H9 (cell line): ENCODE measurements around the gene TRERF1. TPM values are rescaled to one million over a fixed set of nuclear protein-coding genes. Genes with fewer than 3 reads are reported as not detected.

ENCODE experiments used
- DNase-seq: peaks from one replicate; pipeline ENCODE4 v3.0.0-alpha.2; 2017
- H2AFZ ChIP-seq: one replicate; pipeline ENCODE4 v1.6.1; 2013; ENCODE audit warnings: mild to moderate bottlenecking, low read length, control low read depth, moderate library complexity
- H2AK5ac ChIP-seq: 2 replicates; pipeline ENCODE4 v1.6.1; 2013; ENCODE audit warnings: low read length, control low read depth, mixed read lengths; ENCODE audit not compliant: insufficient read length
- H2BK120ac ChIP-seq: one replicate; pipeline ENCODE4 v1.6.1; 2013; ENCODE audit warnings: low read depth, mild to moderate bottlenecking, low read length, control low read depth, inconsistent platforms; ENCODE audit not compliant: poor library complexity, severe bottlenecking
- H2BK12ac ChIP-seq: 2 replicates; pipeline ENCODE4 v1.6.1; 2013; ENCODE audit warnings: low read length, control low read depth, mixed read lengths, low read depth; ENCODE audit not compliant: insufficient read length
- H2BK15ac ChIP-seq: 2 replicates; pipeline ENCODE4 v1.6.1; 2013; ENCODE audit warnings: low read depth, low read length, control low read depth
- H2BK20ac ChIP-seq: one replicate; pipeline ENCODE4 v1.6.1; 2013; ENCODE audit warnings: low read depth, mild to moderate bottlenecking, low read length, control low read depth, inconsistent platforms; ENCODE audit not compliant: poor library complexity, severe bottlenecking
- H2BK5ac ChIP-seq: 2 replicates; pipeline ENCODE4 v1.6.1; 2013; ENCODE audit warnings: low read length, control low read depth, mixed read lengths; ENCODE audit not compliant: insufficient read length
- H3K14ac ChIP-seq: 2 replicates; pipeline ENCODE4 v1.6.1; 2013; ENCODE audit warnings: low read length, control low read depth; ENCODE audit not compliant: insufficient read depth
- H3K18ac ChIP-seq: 2 replicates; pipeline ENCODE4 v1.6.1; 2013; ENCODE audit warnings: low read depth, mild to moderate bottlenecking, mixed read lengths, low read length, control low read depth; ENCODE audit not compliant: insufficient read length
- H3K23ac ChIP-seq: 2 replicates; pipeline ENCODE4 v1.6.1; 2013; ENCODE audit warnings: low read length, control low read depth, mixed read lengths, low read depth; ENCODE audit not compliant: insufficient read length
- H3K23me2 ChIP-seq: 2 replicates; pipeline ENCODE4 v1.6.1; 2013; ENCODE audit warnings: low read depth, mild to moderate bottlenecking, mixed read lengths, low read length, control low read depth; ENCODE audit not compliant: insufficient read length, poor library complexity, severe bottlenecking
- H3K27ac ChIP-seq: 2 replicates; pipeline ENCODE4 v1.5.1; 2013; ENCODE audit warnings: low read length, control low read depth, mixed read lengths, low read depth; ENCODE audit not compliant: insufficient read length
- H3K27me3 ChIP-seq: 2 replicates; pipeline ENCODE4 v1.6.1; 2013; ENCODE audit warnings: low read length, control low read depth, inconsistent platforms; ENCODE audit not compliant: insufficient read depth
- H3K4ac ChIP-seq: 2 replicates; pipeline ENCODE4 v1.6.1; 2013; ENCODE audit warnings: low read depth, mild to moderate bottlenecking, control low read depth, inconsistent platforms, low read length, moderate library complexity
- H3K4me1 ChIP-seq: 2 replicates; pipeline ENCODE4 v1.6.1; 2013; ENCODE audit warnings: low read length, control low read depth, inconsistent platforms; ENCODE audit not compliant: insufficient read depth
- H3K4me2 ChIP-seq: 2 replicates; pipeline ENCODE4 v1.6.1; 2013; ENCODE audit warnings: low read length, control low read depth, mixed read lengths; ENCODE audit not compliant: insufficient read length, insufficient read depth
- H3K56ac ChIP-seq: 2 replicates; pipeline ENCODE4 v1.6.1; 2013; ENCODE audit warnings: low read depth, mild to moderate bottlenecking, mixed read lengths, low read length, control low read depth; ENCODE audit not compliant: insufficient read length
- H3K79me1 ChIP-seq: 2 replicates; pipeline ENCODE4 v1.6.1; 2013; ENCODE audit warnings: low read depth, mild to moderate bottlenecking, moderate library complexity, low read length, control low read depth, inconsistent platforms; ENCODE audit not compliant: insufficient read depth, poor library complexity, severe bottlenecking
- H3K79me2 ChIP-seq: 2 replicates; pipeline ENCODE4 v1.6.1; 2013; ENCODE audit warnings: low read length, control low read depth, inconsistent platforms; ENCODE audit not compliant: insufficient read depth
- H3K9ac ChIP-seq: 2 replicates; pipeline ENCODE4 v1.6.1; 2013; ENCODE audit warnings: low read length, control low read depth, mixed read lengths; ENCODE audit not compliant: insufficient read length; ENCODE audit errors: extremely low read depth
- H3K9me3 ChIP-seq: one replicate; pipeline ENCODE4 v1.6.1; 2013; ENCODE audit warnings: low read depth, low read length, inconsistent platforms; ENCODE audit not compliant: control insufficient read depth
- H3T11ph ChIP-seq: one replicate; pipeline ENCODE4 v1.6.1; 2013; ENCODE audit warnings: mild to moderate bottlenecking, low read length, control low read depth, inconsistent platforms
- H4K20me1 ChIP-seq: one replicate; pipeline ENCODE4 v1.6.1; 2013; ENCODE audit not compliant: control insufficient read depth, insufficient read length, insufficient read depth
- H4K5ac ChIP-seq: 2 replicates; pipeline ENCODE4 v1.6.1; 2013; ENCODE audit warnings: low read depth, mild to moderate bottlenecking, mixed read lengths, low read length, control low read depth; ENCODE audit not compliant: insufficient read length
- H4K8ac ChIP-seq: replicated peaks from 2 replicates; pipeline ENCODE4 v1.6.1; 2013; ENCODE audit warnings: low read length, control low read depth, mixed read lengths, low read depth; ENCODE audit not compliant: insufficient read length
- H4K91ac ChIP-seq: 2 replicates; pipeline ENCODE4 v1.6.1; 2013; ENCODE audit warnings: low read depth, mild to moderate bottlenecking, moderate library complexity, mixed read lengths, low read length, control low read depth; ENCODE audit not compliant: insufficient read length
- H3K27ac Mint-ChIP-seq, 3 experiments: 2 replicates in 2 of 3; 3 replicates in 1 of 3; pipeline ENCODE4 v1.8.0; 2020 to 2021; ENCODE audit warnings: mixed read lengths in 3 of 3, mild to moderate bottlenecking in 1 of 3, moderate library complexity in 1 of 3
- H3K27me3 Mint-ChIP-seq: 2 replicates; pipeline ENCODE4 v1.8.0; 2021; ENCODE audit warnings: low read depth, mild to moderate bottlenecking, moderate library complexity, mixed read lengths
- H3K36me3 Mint-ChIP-seq, 3 experiments: 2 replicates in 2 of 3; 3 replicates in 1 of 3; pipeline ENCODE4 v1.8.0; 2020 to 2021; ENCODE audit warnings: low read depth in 3 of 3, mixed read lengths in 3 of 3; ENCODE audit not compliant: insufficient read depth in 1 of 3
- H3K4me1 Mint-ChIP-seq, 2 experiments: 2 replicates each; pipeline ENCODE4 v1.8.0; 2020; ENCODE audit warnings: mixed read lengths in 2 of 2
- H3K4me3 Mint-ChIP-seq, 2 experiments: 2 replicates in 1 of 2; 3 replicates in 1 of 2; pipeline ENCODE4 v1.8.0; 2020 to 2021; ENCODE audit warnings: mild to moderate bottlenecking in 2 of 2, mixed read lengths in 2 of 2, moderate library complexity in 1 of 2
- H3K9me3 Mint-ChIP-seq, 2 experiments: 2 replicates in 1 of 2; 3 replicates in 1 of 2; pipeline ENCODE4 v1.8.0; 2020; ENCODE audit warnings: mild to moderate bottlenecking in 2 of 2, mixed read lengths in 2 of 2, moderate library complexity in 1 of 2
- WGBS: extraction: QIAGEN DNeasy Blood & Tissue Kit; methylation state at CpG from one replicate; pipeline ENCODE4 v1.1.7; 2013; ENCODE audit warnings: missing lambda C conversion rate, low lambda C conversion rate, mixed read lengths; ENCODE audit not compliant: insufficient read length; ENCODE audit errors: extremely low coverage; 5-methylcytosine and 5-hydroxymethylcytosine counted together
- total RNA-seq: library from RNA; stranded (reverse); gene quantifications from 2 replicates; pipeline ENCODE4 v1.2.1, GENCODE V29; 2021
- TF ChIP-seq, protein P1 (sequence below): fragments of 200-600 bp; sonication (generic); conservative IDR thresholded peaks from 3 replicates; pipeline ENCODE4 v1.8.0; 2021; ENCODE audit warnings: antibody characterized with exemption, mild to moderate bottlenecking

TRERF1 gene
- total RNA-seq, 1 experiment from 2014 or later, result 19.7 TPM

DNA sequence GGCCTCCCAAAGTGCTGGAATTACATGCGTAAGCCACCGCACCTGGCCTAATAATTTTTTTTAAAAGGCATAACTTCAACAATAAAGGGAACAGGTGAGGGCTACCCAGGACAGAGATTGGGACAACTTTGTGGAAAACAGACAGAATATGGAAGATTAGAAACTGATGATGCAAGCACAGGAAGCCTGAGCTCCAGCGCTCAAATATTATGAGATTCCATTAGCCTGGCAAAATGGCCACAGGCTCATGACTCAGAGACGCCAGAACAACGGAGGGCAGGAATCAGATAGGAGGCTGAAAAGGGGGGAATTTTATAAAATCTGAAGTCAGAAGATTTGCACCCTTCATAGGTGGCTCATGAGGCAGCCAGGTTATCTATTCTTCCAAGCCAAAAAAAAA lies 131.0 kb downstream of the TRERF1 start:
- Histone ChIP-seq H3K23me2 (no peaks in the 10 kb centered on the region), H3K9ac (no peak overlapping the region), H3K27me3 (no peaks in the 10 kb centered on the region), H2BK120ac (no peak overlapping the region), H3K79me1 (no peaks in the 10 kb centered on the region), H2BK20ac (no peak overlapping the region), H3K79me2 (no peaks in the 10 kb centered on the region; the same call in 1 of the 2 replicates), H4K91ac (no peak overlapping the region), H3T11ph (no peak overlapping the region), H2BK15ac (no peak overlapping the region), H3K56ac (no peak overlapping the region), H2BK5ac (no peak overlapping the region), H4K8ac (no peak overlapping the region), H4K20me1 (no peaks in the 10 kb centered on the region), H3K9me3 (no peaks in the 10 kb centered on the region), H3K4me1 (no peaks in the 10 kb centered on the region; the same call in 1 of the 2 replicates), H3K18ac (no peak overlapping the region), H3K4me2 (no peak overlapping the region), H3K14ac (no peak overlapping the region), H3K23ac (no peak overlapping the region), H3K27ac (no peak overlapping the region), H2AFZ (no peak overlapping the region), H3K4ac (no peak overlapping the region), H2BK12ac (no peak overlapping the region), H2AK5ac (no peak overlapping the region), H4K5ac (no peak overlapping the region)
- Mint-ChIP-seq H3K36me3 (peaks cover 0 to 4% (median 0%) of the 10 kb centered on the region in 3 experiments; a peak in 2 of 7 replicates), H3K4me1 (peaks cover 24 to 40% of the 10 kb centered on the region in 2 experiments), H3K27me3 (no peaks in the 10 kb centered on the region), H3K27ac (peak overlapping the region; percentile 9 to 90 (median 86); a peak in 5 of 7 replicates), H3K9me3 (no peaks in the 10 kb centered on the region; a peak in 1 of 5 replicates), H3K4me3 (no peak overlapping the region)
- no CpG with 5 or more reads among the region's 5 CpGs for WGBS
- no peak for DNase-seq
- TF ChIP-seq, protein P1, sequence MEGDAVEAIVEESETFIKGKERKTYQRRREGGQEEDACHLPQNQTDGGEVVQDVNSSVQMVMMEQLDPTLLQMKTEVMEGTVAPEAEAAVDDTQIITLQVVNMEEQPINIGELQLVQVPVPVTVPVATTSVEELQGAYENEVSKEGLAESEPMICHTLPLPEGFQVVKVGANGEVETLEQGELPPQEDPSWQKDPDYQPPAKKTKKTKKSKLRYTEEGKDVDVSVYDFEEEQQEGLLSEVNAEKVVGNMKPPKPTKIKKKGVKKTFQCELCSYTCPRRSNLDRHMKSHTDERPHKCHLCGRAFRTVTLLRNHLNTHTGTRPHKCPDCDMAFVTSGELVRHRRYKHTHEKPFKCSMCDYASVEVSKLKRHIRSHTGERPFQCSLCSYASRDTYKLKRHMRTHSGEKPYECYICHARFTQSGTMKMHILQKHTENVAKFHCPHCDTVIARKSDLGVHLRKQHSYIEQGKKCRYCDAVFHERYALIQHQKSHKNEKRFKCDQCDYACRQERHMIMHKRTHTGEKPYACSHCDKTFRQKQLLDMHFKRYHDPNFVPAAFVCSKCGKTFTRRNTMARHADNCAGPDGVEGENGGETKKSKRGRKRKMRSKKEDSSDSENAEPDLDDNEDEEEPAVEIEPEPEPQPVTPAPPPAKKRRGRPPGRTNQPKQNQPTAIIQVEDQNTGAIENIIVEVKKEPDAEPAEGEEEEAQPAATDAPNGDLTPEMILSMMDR, result no peak
